AG10803 (cell line): ENCODE data around the gene TXNRD1.

Source experiments
- DNase-seq: peaks from one replicate; pipeline ENCODE4 v3.0.0; 2010; ENCODE audit warnings: low read depth
- H3K4me3 ChIP-seq: 2 replicates; pipeline ENCODE4 v1.5.1; 2011; ENCODE audit warnings: mild to moderate bottlenecking, low read length, control low read depth
- CTCF ChIP-seq: conservative IDR thresholded peaks from 2 replicates; pipeline ENCODE4 v1.5.1; 2011; ENCODE audit warnings: mild to moderate bottlenecking, low read length, control low read depth, inconsistent platforms

Gene TXNRD1

GRCh38 chr12:104279164-104279563, 63.6 kb downstream of the TXNRD1 start:
- no peak overlapping the region for H3K4me3 ChIP-seq
- TF ChIP-seq CTCF: no peak
- no peak for DNase-seq

DNA sequence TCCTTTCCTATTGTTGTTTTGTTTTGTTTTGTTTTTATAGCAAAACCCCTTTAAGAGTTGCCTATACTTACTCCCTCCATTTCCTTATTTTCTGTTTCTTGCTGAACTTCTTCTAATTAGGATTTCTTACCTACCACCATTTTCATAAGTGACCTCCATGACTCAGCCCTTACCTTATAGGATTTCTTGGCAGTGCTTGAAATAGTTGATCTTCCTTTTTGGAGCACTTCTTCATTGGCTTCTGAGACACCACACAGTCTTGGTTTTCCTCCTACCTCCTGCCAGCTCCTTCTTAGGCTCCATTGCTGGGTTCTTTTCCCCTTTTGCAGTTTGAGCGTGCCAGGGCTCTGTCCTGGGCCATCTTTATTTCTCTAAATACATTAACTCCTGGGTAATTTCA, 64.5 kb downstream of the TXNRD1 start:
- no peak overlapping the region for H3K4me3 ChIP-seq
- TF ChIP-seq CTCF: no peak
- no peak for DNase-seq

- H3K4me3 ChIP-seq: no peak overlapping the region
- no peak for TF ChIP-seq CTCF
- peak; percentile 94 for DNase-seq
Observed at GRCh38 chr12:104280717-104281458, 65.3 kb downstream of the TXNRD1 start.

- peak; percentile 60 for DNase-seq
- TF ChIP-seq CTCF: no peak
- no peak overlapping the region for H3K4me3 ChIP-seq
Observed at GRCh38 chr12:104281636-104282035, 66.1 kb downstream of the TXNRD1 start.

DNA sequence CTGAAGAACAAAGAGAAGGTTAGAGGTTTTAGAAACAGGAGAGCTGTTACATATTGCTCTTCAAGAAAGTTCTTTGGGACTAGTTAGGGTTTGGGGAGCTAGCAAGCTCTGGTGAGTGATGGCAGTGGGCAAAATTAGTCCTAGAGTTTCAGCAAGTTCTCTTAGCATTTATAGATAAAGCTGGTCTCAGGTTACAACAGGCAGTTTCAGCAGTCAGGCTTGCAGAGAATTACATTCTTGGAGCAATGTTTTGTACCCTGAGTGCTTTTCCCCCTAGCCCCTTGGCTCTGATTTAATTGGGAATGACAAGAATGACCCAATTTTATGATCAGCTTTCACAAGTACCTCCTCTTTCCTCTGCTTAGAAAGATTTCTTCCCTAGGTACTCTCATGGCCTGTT, 66.5 kb downstream of the TXNRD1 start:
- no peak overlapping the region for H3K4me3 ChIP-seq
- no peak for DNase-seq
- no peak for TF ChIP-seq CTCF

DNA sequence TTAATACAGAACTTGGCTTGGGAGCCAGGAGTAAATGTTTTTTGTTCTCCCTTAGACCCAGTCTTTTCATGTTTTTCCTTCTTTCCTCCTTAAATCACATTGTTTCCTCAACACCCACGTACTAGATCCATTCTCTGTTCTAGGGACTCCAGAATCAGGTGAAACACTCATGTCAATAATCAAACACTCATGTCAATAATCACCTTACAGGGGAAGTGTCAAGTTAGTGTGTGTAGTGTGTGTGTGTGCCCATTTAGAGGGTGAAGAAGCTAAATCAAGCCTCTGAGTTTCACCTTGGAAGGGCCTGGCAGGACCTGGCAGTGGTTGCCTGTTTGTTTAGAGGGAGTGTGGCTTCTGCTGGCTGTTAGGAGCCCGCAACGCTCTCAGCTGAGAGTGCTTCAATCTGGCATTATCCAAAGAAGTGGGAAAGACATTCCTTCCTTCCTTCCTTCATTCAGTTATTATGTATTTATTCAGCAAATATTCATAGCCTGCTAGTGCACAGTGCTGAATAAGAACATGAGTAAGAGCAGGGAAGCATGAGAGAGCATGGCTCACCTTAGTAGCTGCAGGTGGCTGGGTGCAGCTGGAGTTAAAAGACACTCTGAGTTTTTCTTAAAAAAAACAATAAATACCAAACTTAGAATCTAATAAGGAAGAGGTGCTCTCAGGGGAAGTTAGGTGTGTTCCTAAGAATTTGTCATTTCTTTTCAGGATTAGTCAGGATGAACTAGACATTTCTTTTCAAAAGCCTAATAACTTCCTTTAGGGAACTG, 70.3 kb downstream of the TXNRD1 start:
- no peak for DNase-seq
- H3K4me3 ChIP-seq: peak overlapping the region; percentile 88
- no peak for TF ChIP-seq CTCF
